Measurements from ENCODE around the gene CT45A9.
"Not testable (repeated sequence)": the region's sequence is repeated elsewhere in the genome, so short reads cannot be mapped to it uniquely, and the experiment has no call there.

Gene CT45A9

GRCh38 chrX:135871712-135872111 is at the start of gene CT45A9:
TSS of gene CT45A9 (minus strand) at chrX:135871812. CDS start at chrX:135868061, 3,751 bp downstream.
- DNase-seq: not testable (repeated sequence)

GRCh38 chrX:135920516-135920915 is 48.9 kb upstream of the CT45A9 start:
- not testable (repeated sequence) for DNase-seq

- DNase-seq: no peak
These were observed 42.8 kb upstream of the CT45A9 start for GRCh38 chrX:135914404-135914803.

GRCh38 chrX:135910251-135910650 is 38.6 kb upstream of the CT45A9 start:
- DNase-seq: no peak

GRCh38 chrX:135893294-135893817 is 21.7 kb upstream of the CT45A9 start, which contains the start of the genes CT45A10 and SAGE1:
TSS of gene CT45A10 (minus strand) at chrX:135893444. CDS start at chrX:135885344, 8,100 bp downstream.
TSS of gene SAGE1 (plus strand) at chrX:135893716. CDS start at chrX:135896243, 2,527 bp downstream.
- DNase-seq: no peak

GRCh38 chrX:135892781-135893180 is 21.2 kb upstream of the CT45A9 start:
- DNase-seq: no peak

- DNase-seq: no peak
These were observed 18.5 kb upstream of the CT45A9 start for GRCh38 chrX:135890087-135890585.

GRCh38 chrX:135888976-135889375 is 17.4 kb upstream of the CT45A9 start:
- DNase-seq: not testable (repeated sequence)

GRCh38 chrX:135888230-135888629 is 16.6 kb upstream of the CT45A9 start:
- not testable (repeated sequence) for DNase-seq

GRCh38 chrX:135882741-135883140 is 11.1 kb upstream of the CT45A9 start:
- DNase-seq: not testable (repeated sequence)

- DNase-seq: not testable (repeated sequence)
These were observed 17.2 kb downstream of the CT45A9 start, which contains the start of gene CT45A8 for GRCh38 chrX:135854438-135854837. TSS of gene CT45A8 (minus strand) at chrX:135854538. CDS start at chrX:135850783, 3,755 bp downstream.

- DNase-seq: not testable (repeated sequence)
These were observed 34.4 kb downstream of the CT45A9 start, which contains the start of gene CT45A7 for GRCh38 chrX:135837180-135837579. TSS of gene CT45A7 (minus strand) at chrX:135837280. CDS start at chrX:135833533, 3,747 bp downstream.

- not testable (repeated sequence) for DNase-seq
These were observed 51.7 kb downstream of the CT45A9 start, which contains the start of gene CT45A2 for GRCh38 chrX:135819912-135820311. TSS of gene CT45A2 (minus strand) at chrX:135820012. CDS start at chrX:135816265, 3,747 bp downstream.

Measured in NCI-H2081 treated with DMSO at 0.1 percent for 48 hours (cell line).